ENCODE results near the gene OTUD5. TPM values are rescaled to one million over a fixed set of nuclear protein-coding genes. Genes with fewer than 3 reads are reported as not detected.

Gene OTUD5
- polyA plus RNA-seq, 3 donors from 2014 or later: 25.2 to 35.5 (median 26.7) TPM

- H3K27me3 Mint-ChIP-seq (ENCODE audit: low read depth in 3 of 3): peaks cover 13 to 27% (median 17%) of the 10 kb centered on the region in 3 donors
- H3K36me3 Mint-ChIP-seq: peaks cover 0 to 2% (median 0%) of the 10 kb centered on the region in 3 donors
- DNase-seq: no peak
- H3K9me3 Mint-ChIP-seq: peaks cover 0 to 2% (median 0%) of the 10 kb centered on the region in 6 donors
- H3K4me1 Mint-ChIP-seq: peaks cover 20 to 21% of the 10 kb centered on the region in 2 donors
- H3K4me3 Mint-ChIP-seq: no peak overlapping the region
- peak overlapping the region in 4 of 6 donors; percentile 5 to 46 (median 30) for H3K27ac Mint-ChIP-seq
Observed at GRCh38 chrX:48908600-48908999, 48.8 kb downstream of the OTUD5 start.

- Mint-ChIP-seq H3K36me3 (no peaks in the 10 kb centered on the region), H3K4me1 (no peaks in the 10 kb centered on the region), H3K9me3 (no peaks in the 10 kb centered on the region), H3K4me3 (no peak overlapping the region), H3K27me3 (ENCODE audit: low read depth in 3 of 3) (peaks cover 0 to 7% (median 2%) of the 10 kb centered on the region in 3 donors), H3K27ac (no peak overlapping the region)
- DNase-seq: no peak
Observed at GRCh38 chrX:48905090-48905790, 52.2 kb downstream of the OTUD5 start.

GRCh38 chrX:48904626-48905025 lies 52.8 kb downstream of the OTUD5 start:
- Mint-ChIP-seq H3K27me3 (ENCODE audit: low read depth in 3 of 3) (peaks cover 0 to 6% (median 4%) of the 10 kb centered on the region in 3 donors), H3K27ac (no peak overlapping the region), H3K4me3 (no peak overlapping the region), H3K9me3 (no peaks in the 10 kb centered on the region), H3K36me3 (no peaks in the 10 kb centered on the region), H3K4me1 (no peaks in the 10 kb centered on the region)
- DNase-seq: no peak

GRCh38 chrX:48904180-48904579 lies 53.2 kb downstream of the OTUD5 start:
- no peak overlapping the region for H3K27ac Mint-ChIP-seq
- peaks cover 0 to 6% (median 5%) of the 10 kb centered on the region in 3 donors for H3K27me3 Mint-ChIP-seq (ENCODE audit: low read depth in 3 of 3)
- H3K36me3 Mint-ChIP-seq: no peaks in the 10 kb centered on the region
- no peak overlapping the region for H3K4me3 Mint-ChIP-seq
- no peaks in the 10 kb centered on the region for H3K4me1 Mint-ChIP-seq
- no peaks in the 10 kb centered on the region for H3K9me3 Mint-ChIP-seq
- no peak for DNase-seq

GRCh38 chrX:48903290-48903689 lies 54.1 kb downstream of the OTUD5 start:
- no peaks in the 10 kb centered on the region for H3K36me3 Mint-ChIP-seq
- H3K4me3 Mint-ChIP-seq: no peak overlapping the region
- no peak for DNase-seq
- H3K27ac Mint-ChIP-seq: no peak overlapping the region
- H3K9me3 Mint-ChIP-seq: no peaks in the 10 kb centered on the region
- H3K4me1 Mint-ChIP-seq: peaks cover 2 to 3% of the 10 kb centered on the region in 2 donors
- peaks cover 3 to 6% (median 6%) of the 10 kb centered on the region in 3 donors for H3K27me3 Mint-ChIP-seq (ENCODE audit: low read depth in 3 of 3)

GRCh38 chrX:48902776-48903175 lies 54.6 kb downstream of the OTUD5 start:
- Mint-ChIP-seq H3K9me3 (no peaks in the 10 kb centered on the region), H3K36me3 (no peaks in the 10 kb centered on the region), H3K27me3 (ENCODE audit: low read depth in 3 of 3) (peaks cover 4 to 7% (median 5%) of the 10 kb centered on the region in 3 donors), H3K4me3 (no peak overlapping the region), H3K27ac (no peak overlapping the region), H3K4me1 (peaks cover 6 to 8% of the 10 kb centered on the region in 2 donors)
- no peak for DNase-seq

GRCh38 chrX:48902135-48902534 lies 55.3 kb downstream of the OTUD5 start:
- peaks cover 5 to 8% (median 8%) of the 10 kb centered on the region in 3 donors for H3K27me3 Mint-ChIP-seq (ENCODE audit: low read depth in 3 of 3)
- peaks cover 8 to 12% of the 10 kb centered on the region in 2 donors for H3K4me1 Mint-ChIP-seq
- peak overlapping the region in 2 of 6 donors; percentile 3 to 82 for H3K27ac Mint-ChIP-seq
- no peak for DNase-seq
- no peaks in the 10 kb centered on the region for H3K36me3 Mint-ChIP-seq
- H3K4me3 Mint-ChIP-seq: no peak overlapping the region
- no peaks in the 10 kb centered on the region for H3K9me3 Mint-ChIP-seq

- Mint-ChIP-seq H3K36me3 (no peaks in the 10 kb centered on the region), H3K27me3 (ENCODE audit: low read depth in 3 of 3) (peaks cover 5 to 10% (median 8%) of the 10 kb centered on the region in 3 donors)
Observed at GRCh38 chrX:48901069-48901468, 56.3 kb downstream of the OTUD5 start.

GRCh38 chrX:48899078-48899410 lies 58.4 kb downstream of the OTUD5 start:
- no peak for DNase-seq
- H3K27ac Mint-ChIP-seq: peak overlapping the region in 2 of 6 donors; percentile 34
- H3K4me3 Mint-ChIP-seq: peak overlapping the region in 1 of 5 donors; percentile 21
- no peaks in the 10 kb centered on the region for H3K9me3 Mint-ChIP-seq
- H3K4me1 Mint-ChIP-seq: peaks cover 17 to 21% of the 10 kb centered on the region in 2 donors
- no peaks in the 10 kb centered on the region for H3K36me3 Mint-ChIP-seq
- peaks cover 5 to 10% (median 8%) of the 10 kb centered on the region in 3 donors for H3K27me3 Mint-ChIP-seq (ENCODE audit: low read depth in 3 of 3)

More at GRCh38 chrX:48901069-48901468, 56.3 kb downstream of the OTUD5 start:
- no peak overlapping the region for H3K4me3 Mint-ChIP-seq
- peaks cover 16 to 21% of the 10 kb centered on the region in 2 donors for H3K4me1 Mint-ChIP-seq
- DNase-seq: no peak
- peak overlapping the region in 1 of 6 donors; percentile 40 for H3K27ac Mint-ChIP-seq
- no peaks in the 10 kb centered on the region for H3K9me3 Mint-ChIP-seq

GRCh38 chrX:48897625-48898306 lies 59.6 kb downstream of the OTUD5 start, which contains the start of the genes PQBP1 and TIMM17B:
Gene PQBP1, plus strand, starts transcription at chrX:48897930. Its CDS starts 580 bp downstream, at chrX:48898510.
Gene TIMM17B, minus strand, starts transcription at chrX:48897768. Its CDS starts 19 bp downstream, at chrX:48897749.
- Mint-ChIP-seq H3K4me3 (peak within 1 kb of the TSS; percentile 88 to 98 (median 95)), H3K27ac (peak within 1 kb of the TSS; percentile 95 to 98 (median 98)), H3K4me1 (peaks cover 19 to 21% of the 10 kb centered on the region in 2 donors), H3K27me3 (ENCODE audit: low read depth in 3 of 3) (peaks cover 5 to 14% (median 8%) of the 10 kb centered on the region in 3 donors), H3K36me3 (no peaks in the 10 kb centered on the region), H3K9me3 (no peaks in the 10 kb centered on the region)
- peak; percentile 86 to 91 (median 89) for DNase-seq

- Mint-ChIP-seq H3K27me3 (ENCODE audit: low read depth in 3 of 3) (peaks cover 5 to 15% (median 8%) of the 10 kb centered on the region in 3 donors), H3K9me3 (no peaks in the 10 kb centered on the region), H3K4me3 (peak overlapping the region; percentile 88 to 98 (median 95)), H3K36me3 (no peaks in the 10 kb centered on the region), H3K4me1 (peaks cover 19 to 21% of the 10 kb centered on the region in 2 donors), H3K27ac (peak overlapping the region; percentile 95 to 98 (median 98))
- DNase-seq: peak; percentile 51 to 58 (median 58)
Observed at GRCh38 chrX:48897157-48897624, 60.2 kb downstream of the OTUD5 start.

- Mint-ChIP-seq H3K4me3 (peak overlapping the region; percentile 88 to 98 (median 95)), H3K36me3 (no peaks in the 10 kb centered on the region), H3K27ac (peak overlapping the region; percentile 95 to 98 (median 98)), H3K4me1 (peaks cover 21 to 24% of the 10 kb centered on the region in 2 donors), H3K27me3 (ENCODE audit: low read depth in 3 of 3) (peaks cover 5 to 15% (median 8%) of the 10 kb centered on the region in 3 donors), H3K9me3 (no peaks in the 10 kb centered on the region)
- DNase-seq: no peak
Observed at GRCh38 chrX:48896611-48897011, 60.8 kb downstream of the OTUD5 start.

- no peak for DNase-seq
- Mint-ChIP-seq H3K4me1 (peaks cover 29 to 30% of the 10 kb centered on the region in 2 donors), H3K27ac (peak overlapping the region in 1 of 6 donors; percentile 71)
Observed at GRCh38 chrX:48894891-48895290, 62.5 kb downstream of the OTUD5 start.

More at GRCh38 chrX:48894891-48895290, 62.5 kb downstream of the OTUD5 start:
- Mint-ChIP-seq H3K4me3 (peak overlapping the region in 2 of 5 donors; percentile 21 to 47), H3K27me3 (ENCODE audit: low read depth in 3 of 3) (peaks cover 8 to 14% (median 8%) of the 10 kb centered on the region in 3 donors), H3K9me3 (no peaks in the 10 kb centered on the region), H3K36me3 (no peaks in the 10 kb centered on the region)
